ENCODE results near the gene HVCN1.

DNA sequence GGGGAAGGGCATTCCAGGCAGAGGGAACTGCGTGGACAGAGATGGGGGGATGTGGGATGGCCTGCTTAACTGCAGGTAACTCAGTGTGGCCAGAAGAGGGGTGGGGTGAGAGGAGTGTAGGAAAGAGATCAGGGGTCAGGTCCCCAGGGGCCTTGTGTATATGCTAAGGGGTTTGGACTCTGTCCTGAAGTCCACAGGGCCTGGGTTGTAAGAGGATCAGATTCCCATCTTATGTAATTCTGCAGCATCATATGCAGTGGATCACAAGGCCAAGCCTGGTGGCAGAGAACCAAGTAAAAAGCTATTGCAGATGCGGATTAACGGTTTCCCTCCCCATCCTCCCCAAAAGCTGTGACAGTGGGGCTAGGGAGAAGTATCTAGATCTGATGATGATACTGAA, 66.3 kb downstream of the HVCN1 start:
- no peak for TF ChIP-seq SP1 (IDR thresholded peaks at IDR 0.05)
- no peak for TF ChIP-seq ZNF384 (IDR thresholded peaks at IDR 0.05)
- TF ChIP-seq FOXM1 (IDR thresholded peaks at IDR 0.05; ENCODE audit: borderline replicate concordance), result no peak
- no peak for TF ChIP-seq TARDBP (IDR thresholded peaks at IDR 0.05)
- TF ChIP-seq NFRKB (IDR thresholded peaks at IDR 0.05), result no peak
- TF ChIP-seq FOXK2 (IDR thresholded peaks at IDR 0.05), result no peak
- TF ChIP-seq SUZ12 (IDR thresholded peaks at IDR 0.05), result no peak
